Measurements from ENCODE around the gene FBXO45. TPM values are rescaled to one million over a fixed set of nuclear protein-coding genes. Genes with fewer than 3 reads are reported as not detected.

FBXO45 gene
- total and polyA plus RNA-seq, 11 donors: 2.1 to 10.8 (median 6.6) TPM

GRCh38 chr3:196531418-196531817 is 37.0 kb upstream of the FBXO45 start:
- Histone ChIP-seq H3K36me3 (no peaks in the 10 kb centered on the region), H3K27ac (no peak overlapping the region), H3K27me3 (peaks cover 0 to 11% (median 0%) of the 10 kb centered on the region in 9 donors), H3K4me3 (no peak overlapping the region), H3K9me3 (peaks cover 0 to 7% (median 0%) of the 10 kb centered on the region in 12 donors), H3K4me1 (peaks cover 0 to 11% (median 0%) of the 10 kb centered on the region in 12 donors)
- DNase-seq (no peak), ATAC-seq (no peak)
- WGBS, 4 donors: 67 to 89% (median 80%) methylated on average over 4 of the region's 4 CpGs
- intact Hi-C loops (cut with DNase I): loop anchor here in 6 of 10 donors (5.0 to 10.0 kb wide), 2 partner anchors 153 to 156 kb away; no protein-coding TSS in a partner anchor
- TF ChIP-seq POLR2A (IDR thresholded peaks at IDR 0.05): no peak
- TF ChIP-seq CTCF (IDR thresholded peaks at IDR 0.05): no peak

- ATAC-seq (no peak), DNase-seq (no peak)
- H3K27me3 ChIP-seq: peaks cover 0 to 11% (median 0%) of the 10 kb centered on the region in 9 donors
- H3K36me3 ChIP-seq: no peaks in the 10 kb centered on the region
- peaks cover 0 to 7% (median 0%) of the 10 kb centered on the region in 12 donors for H3K9me3 ChIP-seq
- no peak for TF ChIP-seq CTCF (IDR thresholded peaks at IDR 0.05)
- TF ChIP-seq POLR2A (IDR thresholded peaks at IDR 0.05): no peak
- no peak overlapping the region for H3K4me3 ChIP-seq
- H3K27ac ChIP-seq: no peak overlapping the region
- WGBS, 4 donors: 24 to 32% (median 27%) methylated on average over 14 of the region's 14 CpGs
- intact Hi-C loops (cut with DNase I): loop anchor here in 6 of 10 donors (5.0 to 10.0 kb wide), 2 partner anchors 152 to 154 kb away; no protein-coding TSS in a partner anchor
- H3K4me1 ChIP-seq: peaks cover 0 to 10% (median 0%) of the 10 kb centered on the region in 12 donors
Measured at GRCh38 chr3:196533260-196533681, 35.2 kb upstream of the FBXO45 start.

GRCh38 chr3:196537319-196537984 is 31.0 kb upstream of the FBXO45 start:
- H3K4me1 ChIP-seq: no peaks in the 10 kb centered on the region
- TF ChIP-seq CTCF (IDR thresholded peaks at IDR 0.05) (peak; percentile 46 to 77 (median 55)), POLR2A (IDR thresholded peaks at IDR 0.05) (no peak)
- H3K9me3 ChIP-seq: no peaks in the 10 kb centered on the region
- no peaks in the 10 kb centered on the region for H3K36me3 ChIP-seq
- 38 to 44% (median 43%) methylated on average over 18 of the region's 18 CpGs for WGBS, 4 donors
- H3K27ac ChIP-seq: no peak overlapping the region
- no peak for DNase-seq
- no peak for ATAC-seq
- H3K27me3 ChIP-seq: peaks cover 0 to 4% (median 0%) of the 10 kb centered on the region in 9 donors
- intact Hi-C loops (cut with DNase I): loop anchor here in 7 of 10 donors (2.0 to 10.0 kb wide), 2 partner anchors 147 kb away; no protein-coding TSS in a partner anchor
- H3K4me3 ChIP-seq: no peak overlapping the region

GRCh38 chr3:196541684-196542445 is 26.6 kb upstream of the FBXO45 start:
- ATAC-seq: no peak
- TF ChIP-seq CTCF (IDR thresholded peaks at IDR 0.05) (no peak), POLR2A (IDR thresholded peaks at IDR 0.05) (no peak)
- H3K36me3 ChIP-seq: no peaks in the 10 kb centered on the region

More at GRCh38 chr3:196541684-196542445, 26.6 kb upstream of the FBXO45 start:
- H3K27me3 ChIP-seq: peaks cover 0 to 3% (median 0%) of the 10 kb centered on the region in 9 donors
- intact Hi-C loops (cut with DNase I): loop anchor here in 1 of 10 donors (10.0 kb wide), 1 partner anchor 423 kb away; the partner anchor contains the start of gene PIGZ
- H3K4me3 ChIP-seq: no peak overlapping the region
- no peaks in the 10 kb centered on the region for H3K9me3 ChIP-seq
- no peaks in the 10 kb centered on the region for H3K4me1 ChIP-seq
- WGBS, 4 donors: 90 to 93% (median 91%) methylated on average over 6 of the region's 6 CpGs
- no peak for DNase-seq
- no peak overlapping the region for H3K27ac ChIP-seq

All from heart left ventricle (tissue), 16 donors.